22Rv1 (cell line): ENCODE data around the gene POU2F3.

ENCODE experiments used
- H3K27ac ChIP-seq: fragments of 450-650 bp; 2 replicates; pipeline ENCODE4 v1.5.1; 2017
- CTCF ChIP-seq: fragments of 450-650 bp; IDR thresholded peaks from 2 replicates; pipeline ENCODE4 v1.5.1; 2017; ENCODE audit warnings: mild to moderate bottlenecking
- ZFX ChIP-seq: fragments of 450-650 bp; IDR thresholded peaks from 2 replicates; pipeline ENCODE4 v1.6.1; 2017; ENCODE audit warnings: antibody characterized with exemption, borderline replicate concordance

Gene POU2F3

GRCh38 chr11:120210626-120211521, 29.1 kb upstream of the POU2F3 start, which contains the start of gene OAF:
Gene OAF, plus strand, starts transcription at chr11:120211032. Its CDS starts 248 bp downstream, at chr11:120211280.
- TF ChIP-seq CTCF, result peak; percentile 45
- TF ChIP-seq ZFX, result no peak
- H3K27ac ChIP-seq, result no peak within 1 kb of the TSS

- H3K27ac ChIP-seq, result no peak overlapping the region
Observed at GRCh38 chr11:120211522-120212258, 28.2 kb upstream of the POU2F3 start.

DNA sequence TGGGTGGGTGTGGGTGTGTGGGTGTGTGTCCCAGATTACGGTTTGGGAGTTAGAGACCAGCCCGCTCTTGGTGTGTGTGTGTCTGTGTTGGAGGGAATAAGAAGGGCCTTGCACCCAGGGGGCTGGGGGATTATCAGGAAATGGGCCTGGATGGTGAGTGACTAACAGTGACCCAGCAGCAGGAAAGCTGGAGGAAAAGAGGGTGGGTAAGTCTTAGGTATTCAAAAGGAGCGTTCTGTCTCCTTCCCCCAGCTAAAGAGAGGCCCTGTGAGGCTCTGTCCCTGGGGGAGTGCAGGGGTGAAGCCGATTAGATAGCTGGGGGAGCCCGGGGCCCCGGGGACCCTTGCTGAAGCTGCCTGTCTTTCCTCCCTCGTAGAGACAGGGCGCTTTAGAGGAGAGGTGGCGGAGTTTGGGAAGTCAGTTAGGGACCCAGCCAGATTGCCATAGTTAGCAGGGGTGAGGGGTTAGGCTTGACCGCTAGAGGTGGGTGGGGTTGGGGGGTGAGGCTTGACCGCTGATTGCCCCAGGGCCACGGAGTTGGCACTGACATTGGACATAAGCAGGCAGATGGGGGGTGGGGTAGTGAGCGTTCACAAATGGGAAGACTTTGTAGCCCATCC, 27.6 kb upstream of the POU2F3 start:
- TF ChIP-seq CTCF (no peak), ZFX (no peak)
- H3K27ac ChIP-seq, result no peak overlapping the region

More at GRCh38 chr11:120211522-120212258, 28.2 kb upstream of the POU2F3 start:
- TF ChIP-seq CTCF (no peak), ZFX (no peak)

GRCh38 chr11:120212926-120213325, 27.0 kb upstream of the POU2F3 start:
- TF ChIP-seq CTCF (no peak), ZFX (no peak)
- H3K27ac ChIP-seq, result no peak overlapping the region

DNA sequence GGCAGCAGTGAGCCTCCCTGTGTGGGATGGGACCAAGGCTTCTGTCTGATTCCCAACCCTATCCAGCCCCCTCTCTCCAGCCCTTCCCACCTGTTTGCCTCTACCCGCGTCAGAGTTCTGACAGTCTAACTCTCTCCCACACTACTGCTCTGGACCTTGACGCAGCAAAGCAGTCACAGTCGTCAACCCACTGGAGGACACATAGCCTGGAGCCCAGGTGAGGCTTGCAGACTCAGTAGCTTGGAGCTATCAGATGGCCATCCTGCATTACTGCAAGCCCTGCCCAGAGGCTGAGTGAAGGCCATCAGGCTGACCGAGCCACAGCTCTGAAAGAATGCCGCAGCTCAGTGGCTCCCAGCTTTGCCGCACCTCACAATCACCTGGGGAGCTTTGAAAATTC, 25.4 kb upstream of the POU2F3 start:
- H3K27ac ChIP-seq, result no peak overlapping the region
- no peak for TF ChIP-seq CTCF
- TF ChIP-seq ZFX, result no peak

DNA sequence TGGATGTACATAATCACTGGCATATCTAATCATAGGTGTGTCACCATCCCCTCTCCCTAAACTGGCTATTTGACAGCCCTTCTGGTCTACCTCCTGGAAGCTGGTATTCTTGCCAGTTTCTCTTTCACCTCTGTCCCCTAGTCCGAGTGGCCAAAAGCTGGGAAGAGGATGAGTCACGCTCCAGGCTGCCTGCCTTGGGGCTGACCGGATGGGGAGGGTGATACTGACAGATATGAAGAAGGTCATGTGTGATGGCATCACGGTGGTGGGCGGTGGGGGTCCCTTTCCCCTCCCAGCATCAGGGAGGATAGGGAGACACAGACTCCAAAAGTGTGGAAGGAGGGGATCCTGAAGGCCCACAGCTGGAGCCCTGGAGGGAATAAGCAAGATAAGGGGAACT, 24.3 kb upstream of the POU2F3 start:
- no peak overlapping the region for H3K27ac ChIP-seq

More for the DNA sequence above, 24.3 kb upstream of the POU2F3 start:
- no peak for TF ChIP-seq CTCF
- no peak for TF ChIP-seq ZFX
